Thyroid gland (tissue), 4 donors: ENCODE results near the gene SERPINA3. TPM values are rescaled to one million over a fixed set of nuclear protein-coding genes. Genes with fewer than 3 reads are reported as not detected.

Source experiments
- DNase-seq, 2 donors: peaks; one replicate each; pipeline ENCODE4 v3.0.0-alpha.2; 2019
- H3K27ac ChIP-seq, 3 donors: fragments of 200-600 bp; sonication (generic); 1 replicate in 2 of 3; 2 replicates in 1 of 3; pipeline ENCODE4 v1.5.1; 2016 to 2019; ENCODE audit warnings: mild to moderate bottlenecking in 1 of 3, moderate library complexity in 1 of 3
- H3K27me3 ChIP-seq: fragments of 200-600 bp; sonication (generic); one replicate; pipeline ENCODE4 v1.5.1; 2019
- H3K36me3 ChIP-seq, 2 donors: fragments of 200-600 bp; sonication (generic); one replicate each; pipeline ENCODE4 v1.5.1; 2016 to 2019
- H3K4me1 ChIP-seq, 2 donors: fragments of 200-600 bp; sonication (generic); one replicate each; pipeline ENCODE4 v1.5.1; 2017 to 2019
- H3K4me3 ChIP-seq, 3 donors: fragments of 200-600 bp; sonication (generic); replicated peaks in 1 of 3; 1 replicate in 2 of 3; 2 replicates in 1 of 3; pipeline ENCODE4 v1.5.1; 2016; ENCODE audit warnings: mild to moderate bottlenecking in 1 of 3
- H3K9me3 ChIP-seq: fragments of 200-600 bp; sonication (generic); one replicate; pipeline ENCODE4 v1.5.1; 2017
- CTCF ChIP-seq, 6 experiments: fragments of 200-600 bp in 3 of 6; fragments of 450-650 bp in 3 of 6; sonication (generic) in 3 of 6; IDR thresholded peaks; one replicate each; pipeline ENCODE4 v1.5.1; 2016 to 2019; ENCODE audit warnings: antibody characterized with exemption in 6 of 6, mild to moderate bottlenecking in 2 of 6, inconsistent platforms in 1 of 6, moderate library complexity in 1 of 6
- POLR2A ChIP-seq, 2 donors: fragments of 450-650 bp; IDR thresholded peaks; one replicate each; pipeline ENCODE4 v1.6.1; 2017; ENCODE audit warnings: antibody characterized with exemption in 2 of 2, mild to moderate bottlenecking in 2 of 2, moderate library complexity in 1 of 2
- WGBS, 2 donors: methylation state at CpG; one replicate each; pipeline ENCODE4 v1.1.5; 2017; 5-methylcytosine and 5-hydroxymethylcytosine counted together
- intact Hi-C: fragments of 100-400 bp; cut with DNase I; formaldehyde crosslinking; loops from one replicate; pipeline ENCODE4 v1.15.1; 2023
- total RNA-seq, 4 donors: library from RNA; depleted of rRNA; stranded (reverse); fragments of >200 nt; gene quantifications; one replicate each; pipeline ENCODE4 v1.2.3, GENCODE V29; 2016

Gene SERPINA3
- total RNA-seq, 4 donors from 2014 or later = 16.3 to 200 (median 91.1) TPM

DNA sequence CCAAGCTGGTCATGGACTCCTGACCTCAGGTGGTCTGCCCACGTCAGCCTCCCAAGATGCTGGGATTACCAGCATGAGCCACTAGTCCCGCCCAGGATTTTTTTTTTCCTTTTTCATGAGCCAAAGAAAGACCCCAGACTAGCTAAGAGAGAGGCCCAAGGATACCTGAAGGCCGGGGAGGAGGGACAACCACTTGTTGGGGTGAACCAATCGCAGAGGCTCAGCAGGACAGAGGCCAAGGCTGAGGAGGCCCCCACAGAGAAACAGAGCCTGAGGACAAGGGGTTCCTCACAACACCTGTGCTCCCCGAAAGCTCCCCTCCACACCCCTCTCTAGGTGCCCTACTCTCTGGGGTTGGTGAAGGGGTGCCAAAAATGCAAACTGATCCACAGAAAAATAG lies 1.0 kb upstream of the SERPINA3 start:
- no peaks in the 10 kb centered on the region for H3K4me1 ChIP-seq
- no peak for DNase-seq
- H3K4me3 ChIP-seq = no peak overlapping the region
- TF ChIP-seq POLR2A (IDR thresholded peaks at IDR 0.05) (no peak), CTCF (IDR thresholded peaks at IDR 0.05) (no peak)
- no peaks in the 10 kb centered on the region for H3K27me3 ChIP-seq
- H3K27ac ChIP-seq = no peak overlapping the region
- H3K9me3 ChIP-seq = no peaks in the 10 kb centered on the region
- intact Hi-C loops = no loop called here
- 87 to 90% methylated on average over 5 of the region's 5 CpGs for WGBS, 2 donors
- no peaks in the 10 kb centered on the region for H3K36me3 ChIP-seq

- no peaks in the 10 kb centered on the region for H3K27me3 ChIP-seq
- intact Hi-C loops = no loop called here
- no peak overlapping the region for H3K4me3 ChIP-seq
- no peak overlapping the region for H3K27ac ChIP-seq
- no peaks in the 10 kb centered on the region for H3K4me1 ChIP-seq
- TF ChIP-seq CTCF (IDR thresholded peaks at IDR 0.05) (no peak), POLR2A (IDR thresholded peaks at IDR 0.05) (no peak)
- H3K9me3 ChIP-seq = no peaks in the 10 kb centered on the region
- 47 to 50% methylated on average over 8 to 9 of the region's 9 CpGs for WGBS, 2 donors
- no peak for DNase-seq
- no peaks in the 10 kb centered on the region for H3K36me3 ChIP-seq
Observed at GRCh38 chr14:94612580-94613554, 676 bp downstream of the SERPINA3 start.

DNA sequence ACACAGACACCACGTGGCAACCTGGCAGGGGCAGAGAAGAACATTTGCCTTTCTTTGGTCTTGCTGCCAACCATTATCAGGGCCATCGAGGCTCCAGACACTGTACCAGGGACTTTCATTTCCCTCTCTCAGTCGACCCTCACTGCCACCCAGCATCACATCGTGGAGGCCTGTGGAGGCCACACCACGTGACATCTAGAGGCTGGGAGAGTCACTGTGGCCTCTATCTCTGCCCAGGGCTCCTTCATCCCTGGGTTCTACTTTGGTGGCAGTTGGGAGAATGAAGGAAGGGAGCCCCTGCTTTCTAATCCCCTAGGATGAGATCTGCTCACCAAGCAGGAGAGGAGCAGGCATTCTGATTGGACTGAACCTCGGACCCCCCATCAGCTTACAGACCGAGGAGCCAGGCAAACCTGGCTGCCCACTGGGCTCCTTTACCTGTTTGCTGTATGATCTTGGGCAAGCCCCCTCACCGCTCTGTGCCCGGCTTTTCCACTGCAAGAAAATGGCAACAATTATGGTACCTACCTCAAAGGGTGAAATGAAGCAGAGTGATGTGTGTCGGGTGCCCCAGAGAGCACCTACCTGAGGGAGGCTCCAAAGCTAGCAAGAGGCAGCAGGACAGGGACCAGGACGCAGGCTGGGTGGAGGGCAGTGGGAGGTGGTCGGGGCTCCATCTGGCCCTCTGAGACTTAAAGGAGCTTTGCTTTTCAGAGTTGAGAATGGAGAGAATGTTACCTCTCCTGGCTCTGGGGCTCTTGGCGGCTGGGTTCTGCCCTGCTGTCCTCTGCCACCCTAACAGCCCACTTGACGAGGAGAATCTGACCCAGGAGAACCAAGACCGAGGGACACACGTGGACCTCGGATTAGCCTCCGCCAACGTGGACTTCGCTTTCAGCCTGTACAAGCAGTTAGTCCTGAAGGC lies 1.8 kb downstream of the SERPINA3 start:
- no peak for TF ChIP-seq CTCF (IDR thresholded peaks at IDR 0.05)
- TF ChIP-seq POLR2A (IDR thresholded peaks at IDR 0.05) = no peak
- no peak overlapping the region for H3K4me3 ChIP-seq
- no peaks in the 10 kb centered on the region for H3K9me3 ChIP-seq
- intact Hi-C loops = no loop called here
- WGBS, 2 donors = 87 to 92% methylated on average over 19 to 20 of the region's 20 CpGs
- no peaks in the 10 kb centered on the region for H3K27me3 ChIP-seq
- H3K27ac ChIP-seq = no peak overlapping the region
- no peak for DNase-seq
- H3K36me3 ChIP-seq = no peaks in the 10 kb centered on the region
- H3K4me1 ChIP-seq = no peaks in the 10 kb centered on the region

- Histone ChIP-seq H3K9me3 (no peaks in the 10 kb centered on the region), H3K4me1 (no peaks in the 10 kb centered on the region), H3K27ac (no peak overlapping the region), H3K4me3 (no peak overlapping the region), H3K36me3 (no peaks in the 10 kb centered on the region), H3K27me3 (no peaks in the 10 kb centered on the region)
- intact Hi-C loops = no loop called here
- WGBS, 2 donors = 92 to 96% methylated on average over 7 of the region's 7 CpGs
- DNase-seq = no peak
- TF ChIP-seq CTCF (IDR thresholded peaks at IDR 0.05) (no peak), POLR2A (IDR thresholded peaks at IDR 0.05) (no peak)
Observed at GRCh38 chr14:94614802-94615201, 2.6 kb downstream of the SERPINA3 start.
